Astrocyte (in vitro differentiated cells and primary cell): ENCODE measurements around the gene AP2B1. TPM values are rescaled to one million over a fixed set of nuclear protein-coding genes. Genes with fewer than 3 reads are reported as not detected.

ENCODE experiments used
- DNase-seq: peaks from one replicate; pipeline ENCODE4 v3.0.0-alpha.2; 2010; ENCODE audit warnings: low read depth
- FAIRE-seq: peaks from 2 replicates; lab custom pipeline; 2011; peaks lifted over from hg19 to GRCh38; lab: Jason Lieb, UNC
- H2AFZ ChIP-seq: 2 replicates; pipeline ENCODE4 v1.6.0; 2012; ENCODE audit warnings: low read depth, low read length, inconsistent platforms
- H3K27ac ChIP-seq: 2 replicates; pipeline ENCODE4 v1.5.1; 2011; ENCODE audit warnings: low read depth, low read length, inconsistent platforms
- H3K27me3 ChIP-seq: 2 replicates; pipeline ENCODE4 v1.6.0; 2011; ENCODE audit warnings: low read length, inconsistent platforms; ENCODE audit not compliant: insufficient read depth
- H3K36me3 ChIP-seq: 2 replicates; pipeline ENCODE4 v1.5.1; 2011; ENCODE audit warnings: low read length, inconsistent platforms; ENCODE audit not compliant: insufficient read depth
- H3K4me1 ChIP-seq: 2 replicates; pipeline ENCODE4 v1.5.1; 2011; ENCODE audit warnings: low read length, inconsistent platforms; ENCODE audit not compliant: insufficient read depth
- H3K4me2 ChIP-seq: 2 replicates; pipeline ENCODE4 v1.6.0; 2012; ENCODE audit warnings: low read length, inconsistent platforms
- H3K4me3 ChIP-seq: 2 replicates; pipeline ENCODE4 v1.5.1; 2011; ENCODE audit warnings: low read depth, mild to moderate bottlenecking, low read length, inconsistent platforms; ENCODE audit not compliant: insufficient read depth
- H3K79me2 ChIP-seq: 2 replicates; pipeline ENCODE4 v1.6.0; 2012; ENCODE audit warnings: mild to moderate bottlenecking, low read length, inconsistent platforms; ENCODE audit not compliant: insufficient read depth
- H3K9ac ChIP-seq: 2 replicates; pipeline ENCODE4 v1.6.0; 2012; ENCODE audit warnings: mild to moderate bottlenecking, low read length, inconsistent platforms
- H3K9me3 ChIP-seq: 2 replicates; pipeline ENCODE4 v1.5.1; 2012; ENCODE audit warnings: low read depth, mild to moderate bottlenecking, low read length, inconsistent platforms; ENCODE audit not compliant: insufficient read depth
- H4K20me1 ChIP-seq: 2 replicates; pipeline ENCODE4 v1.6.0; 2012; ENCODE audit warnings: low read length, inconsistent platforms; ENCODE audit not compliant: insufficient read depth
- H3K27ac Mint-ChIP-seq: one replicate; pipeline ENCODE4 v1.8.0; 2021; ENCODE audit warnings: mild to moderate bottlenecking, mixed read lengths; ENCODE audit not compliant: unreplicated experiment
- H3K27me3 Mint-ChIP-seq: one replicate; pipeline ENCODE4 v1.8.0; 2021; ENCODE audit warnings: low read depth, mixed read lengths; ENCODE audit not compliant: unreplicated experiment
- H3K36me3 Mint-ChIP-seq: one replicate; pipeline ENCODE4 v1.8.0; 2021; ENCODE audit warnings: low read depth, mixed read lengths; ENCODE audit not compliant: unreplicated experiment
- H3K4me1 Mint-ChIP-seq: one replicate; pipeline ENCODE4 v1.8.0; 2021; ENCODE audit warnings: low read depth, mixed read lengths; ENCODE audit not compliant: unreplicated experiment
- H3K4me3 Mint-ChIP-seq: one replicate; pipeline ENCODE4 v1.8.0; 2021; ENCODE audit warnings: mild to moderate bottlenecking, moderate library complexity, mixed read lengths; ENCODE audit not compliant: unreplicated experiment
- H3K9me3 Mint-ChIP-seq: one replicate; pipeline ENCODE4 v1.8.0; 2021; ENCODE audit warnings: mild to moderate bottlenecking, mixed read lengths; ENCODE audit not compliant: unreplicated experiment
- CTCF ChIP-seq: IDR thresholded peaks from 2 replicates; pipeline ENCODE4 v1.5.1; 2011; ENCODE audit warnings: low read depth, mild to moderate bottlenecking, inconsistent platforms, low read length, moderate library complexity; ENCODE audit not compliant: insufficient read depth
- EZH2 ChIP-seq: IDR thresholded peaks from 2 replicates; pipeline ENCODE4 v1.6.1; 2012; ENCODE audit warnings: mild to moderate bottlenecking, low read length, inconsistent platforms; ENCODE audit not compliant: insufficient read depth
- total RNA-seq: library from RNA; stranded (reverse); gene quantifications from 2 replicates; pipeline ENCODE4 v1.2.1, GENCODE V29; 2021

Gene AP2B1
- total RNA-seq, 1 donor from 2014 or later, result 313 TPM

DNA sequence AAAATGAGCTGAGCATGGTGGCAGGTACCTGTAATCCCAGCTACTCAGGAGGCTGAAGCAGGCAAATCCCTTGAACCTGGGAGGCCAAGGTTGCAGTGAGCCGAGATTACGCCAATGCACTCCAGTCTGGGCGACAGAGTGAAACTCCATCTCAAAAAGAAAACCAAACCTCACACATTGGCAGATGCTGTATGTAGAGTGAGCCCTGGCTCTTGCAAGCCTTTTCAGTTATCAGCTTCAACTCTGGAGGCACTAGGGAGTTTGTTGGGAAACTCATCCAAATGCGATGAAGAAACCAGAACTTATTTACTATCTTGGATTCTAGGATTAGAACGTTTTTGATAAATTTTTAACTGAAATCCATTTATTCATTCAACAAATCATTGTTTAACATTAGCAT is 87.4 kb downstream of the AP2B1 start:
- peaks cover 5% of the 10 kb centered on the region for H3K4me1 Mint-ChIP-seq
- FAIRE-seq, result no peak

GRCh38 chr17:35676441-35676840 is 89.3 kb downstream of the AP2B1 start:
- H3K79me2 ChIP-seq, result peaks cover 14% of the 10 kb centered on the region
- peaks cover 24% of the 10 kb centered on the region for H4K20me1 ChIP-seq
- no peak overlapping the region for H3K27ac ChIP-seq
- Mint-ChIP-seq H3K27ac (no peak overlapping the region), H3K4me3 (no peak overlapping the region), H3K27me3 (no peaks in the 10 kb centered on the region), H3K4me1 (peaks cover 7% of the 10 kb centered on the region), H3K36me3 (peaks cover 7% of the 10 kb centered on the region), H3K9me3 (no peaks in the 10 kb centered on the region)
- no peak for TF ChIP-seq CTCF
- TF ChIP-seq EZH2, result no peak
- FAIRE-seq (no peak), DNase-seq (no peak)
- no peak overlapping the region for H2AFZ ChIP-seq
- H3K27me3 ChIP-seq, result no peaks in the 10 kb centered on the region
- no peak overlapping the region for H3K9ac ChIP-seq
- no peaks in the 10 kb centered on the region for H3K4me1 ChIP-seq
- no peaks in the 10 kb centered on the region for H3K9me3 ChIP-seq
- H3K4me3 ChIP-seq, result no peak overlapping the region
- peaks cover 25% of the 10 kb centered on the region for H3K36me3 ChIP-seq
- H3K4me2 ChIP-seq, result no peak overlapping the region

More for the DNA sequence above, 87.4 kb downstream of the AP2B1 start:
- Mint-ChIP-seq H3K9me3 (no peaks in the 10 kb centered on the region), H3K36me3 (peaks cover 11% of the 10 kb centered on the region), H3K27ac (no peak overlapping the region), H3K4me3 (no peak overlapping the region), H3K27me3 (no peaks in the 10 kb centered on the region)
- TF ChIP-seq EZH2, result no peak
- no peak for TF ChIP-seq CTCF
- no peak overlapping the region for H3K27ac ChIP-seq
- H3K4me2 ChIP-seq, result no peak overlapping the region
- no peaks in the 10 kb centered on the region for H3K9me3 ChIP-seq
- H3K4me1 ChIP-seq, result no peaks in the 10 kb centered on the region
- no peak for DNase-seq
- H3K36me3 ChIP-seq, result peaks cover 36% of the 10 kb centered on the region
- H3K79me2 ChIP-seq, result peaks cover 15% of the 10 kb centered on the region
- H4K20me1 ChIP-seq, result peaks cover 29% of the 10 kb centered on the region
- H3K9ac ChIP-seq, result no peak overlapping the region
- no peak overlapping the region for H3K4me3 ChIP-seq
- H3K27me3 ChIP-seq, result no peaks in the 10 kb centered on the region
- H2AFZ ChIP-seq, result no peak overlapping the region

GRCh38 chr17:35679007-35679682 is 92.0 kb downstream of the AP2B1 start:
- H3K27me3 Mint-ChIP-seq, result no peaks in the 10 kb centered on the region
- peak overlapping the region; percentile 6 for H3K27ac Mint-ChIP-seq
- Histone ChIP-seq H3K9ac (no peak overlapping the region), H3K4me2 (no peak overlapping the region), H3K27ac (no peak overlapping the region), H3K4me1 (no peaks in the 10 kb centered on the region), H4K20me1 (peaks cover 21% of the 10 kb centered on the region), H3K9me3 (no peaks in the 10 kb centered on the region), H3K36me3 (peaks cover 17% of the 10 kb centered on the region), H3K27me3 (no peaks in the 10 kb centered on the region), H2AFZ (no peak overlapping the region), H3K4me3 (no peak overlapping the region), H3K79me2 (peaks cover 14% of the 10 kb centered on the region)
- FAIRE-seq, result no peak
- H3K9me3 Mint-ChIP-seq, result no peaks in the 10 kb centered on the region
- TF ChIP-seq CTCF (no peak), EZH2 (no peak)
- peak; percentile 20 for DNase-seq
- no peak overlapping the region for H3K4me3 Mint-ChIP-seq
- H3K36me3 Mint-ChIP-seq, result peaks cover 12% of the 10 kb centered on the region
- peaks cover 15% of the 10 kb centered on the region for H3K4me1 Mint-ChIP-seq
